T1000 (cell line): ENCODE data around the gene MYADML2.
A peak's percentile ranks its signal among the peaks of the same experiment; 100 is the strongest.

Experiments
- DNase-seq: peaks from one replicate; lab custom pipeline; 2025; ENCODE audit warnings: mixed read lengths; lab: John Stamatoyannopoulos, UW

MYADML2 gene

GRCh38 chr17:81899514-81900166 is 47.4 kb downstream of the MYADML2 start:
- no peak for DNase-seq

DNA sequence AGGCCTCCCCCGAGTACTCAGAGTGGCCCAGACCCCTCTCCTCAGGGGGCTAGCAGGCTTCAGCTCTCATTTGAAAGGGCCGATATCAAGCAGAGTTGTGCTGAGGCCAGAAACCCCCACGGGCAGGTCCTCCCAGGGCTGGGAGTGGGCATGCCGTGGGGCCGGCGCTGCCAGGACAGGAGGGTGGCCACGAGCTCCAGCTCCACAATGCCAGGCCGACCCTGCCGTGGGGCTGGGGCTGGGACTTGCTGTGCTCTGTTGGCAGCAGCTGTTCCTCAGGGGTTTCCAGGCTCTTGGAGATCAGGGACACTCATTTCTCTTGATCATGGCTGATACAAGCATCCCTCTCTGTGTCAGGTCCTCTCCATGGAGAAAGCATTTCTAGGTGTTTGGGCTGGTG is 48.1 kb downstream of the MYADML2 start:
- DNase-seq: no peak

DNA sequence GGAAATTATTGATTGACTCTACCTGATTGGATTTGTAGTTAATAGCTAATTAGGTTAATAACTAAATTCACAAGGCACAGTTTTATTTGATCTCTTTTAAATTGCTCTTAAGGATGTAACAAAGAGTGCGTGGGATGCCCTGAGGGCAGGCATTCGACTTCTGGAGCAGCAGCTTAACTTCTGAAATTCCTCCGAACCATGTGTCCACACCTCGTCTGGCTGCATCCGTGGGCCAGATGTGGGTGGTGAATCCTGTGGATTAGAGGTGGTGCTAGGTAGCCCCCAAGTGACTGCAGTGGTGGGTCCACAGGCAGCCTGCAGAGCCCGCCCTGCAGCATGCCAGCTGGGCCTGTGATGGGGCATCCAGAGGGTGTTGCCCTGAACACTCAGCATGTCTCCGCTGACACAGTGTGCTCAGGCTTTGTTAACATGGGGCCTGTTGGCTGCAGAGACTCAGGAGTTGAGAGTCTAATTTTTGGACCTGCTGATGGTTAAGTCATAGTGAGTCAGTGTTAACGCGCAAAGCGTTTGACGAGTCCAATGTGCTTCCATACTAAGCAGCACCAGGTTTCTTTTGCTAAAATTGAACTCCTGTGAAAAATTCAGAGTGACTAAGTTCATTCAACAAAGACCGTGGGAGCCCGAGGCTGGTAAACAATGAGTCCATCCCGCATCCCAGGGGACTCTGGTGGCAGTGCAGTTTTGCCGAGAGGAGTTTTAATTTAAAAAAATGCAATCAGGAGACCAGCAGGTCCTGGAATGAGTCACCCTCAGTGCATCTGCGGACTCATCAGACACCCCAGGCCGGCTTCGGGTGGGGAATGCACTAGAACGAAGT is 48.8 kb downstream of the MYADML2 start:
- peak; percentile 91 for DNase-seq

- DNase-seq: no peak
These were observed 51.6 kb downstream of the MYADML2 start for GRCh38 chr17:81895400-81895799.

DNA sequence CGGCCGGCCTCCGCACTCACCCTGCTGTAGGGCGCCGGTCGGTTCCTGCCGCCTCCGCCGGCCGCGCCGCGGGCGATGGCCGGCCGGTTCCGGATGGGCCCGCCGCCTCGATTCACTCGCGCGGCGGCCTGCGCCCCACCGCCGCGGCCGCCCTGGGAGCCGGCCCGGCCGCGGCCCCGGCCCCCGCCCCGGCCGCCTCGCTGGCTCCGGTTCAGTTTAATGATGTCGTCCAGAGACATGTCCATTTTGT is 55.8 kb downstream of the MYADML2 start:
- no peak for DNase-seq

- DNase-seq: no peak
These were observed 56.4 kb downstream of the MYADML2 start for GRCh38 chr17:81890447-81891302.
